ENCODE measurements around the gene KCNJ11.

The KCNJ11 gene

DNA sequence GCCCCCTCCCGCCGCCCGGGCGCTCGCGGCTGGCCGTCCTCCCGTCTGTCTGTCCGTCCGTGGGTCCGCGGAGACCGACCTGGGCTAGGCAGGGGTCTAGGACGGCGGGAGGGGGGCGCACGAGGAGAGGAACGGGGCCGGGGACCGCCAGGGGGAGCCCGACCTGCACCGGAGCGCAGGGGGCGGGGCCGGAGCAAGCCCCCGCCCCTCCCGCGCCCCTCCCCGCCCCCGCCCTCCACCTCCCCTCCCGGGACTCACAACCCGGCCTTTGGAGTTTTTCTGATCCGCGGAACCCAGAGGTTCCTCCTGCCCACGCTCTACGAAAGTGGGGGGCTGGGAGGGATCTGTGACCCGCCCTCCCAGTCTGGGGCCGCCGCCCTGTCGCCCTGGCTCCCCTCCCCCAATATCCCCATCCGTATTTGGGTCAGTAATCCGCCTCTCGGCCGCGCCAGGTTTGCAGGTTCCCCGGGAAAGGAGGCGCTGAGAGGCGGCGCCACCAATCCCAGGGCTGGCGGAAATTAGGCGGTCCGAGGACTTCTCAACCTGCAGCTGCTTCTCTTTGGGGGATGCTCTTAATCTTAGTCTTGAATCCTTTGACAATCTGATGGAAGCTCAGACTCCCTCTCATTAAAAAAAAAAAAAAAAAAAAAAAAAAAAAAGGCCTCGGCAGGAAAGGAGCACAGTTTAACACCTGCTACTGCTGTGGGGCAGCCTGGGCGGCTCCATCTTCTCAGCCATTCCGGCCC lies 925 bp upstream of the KCNJ11 start:
- peak; percentile 57 for DNase-seq

DNA sequence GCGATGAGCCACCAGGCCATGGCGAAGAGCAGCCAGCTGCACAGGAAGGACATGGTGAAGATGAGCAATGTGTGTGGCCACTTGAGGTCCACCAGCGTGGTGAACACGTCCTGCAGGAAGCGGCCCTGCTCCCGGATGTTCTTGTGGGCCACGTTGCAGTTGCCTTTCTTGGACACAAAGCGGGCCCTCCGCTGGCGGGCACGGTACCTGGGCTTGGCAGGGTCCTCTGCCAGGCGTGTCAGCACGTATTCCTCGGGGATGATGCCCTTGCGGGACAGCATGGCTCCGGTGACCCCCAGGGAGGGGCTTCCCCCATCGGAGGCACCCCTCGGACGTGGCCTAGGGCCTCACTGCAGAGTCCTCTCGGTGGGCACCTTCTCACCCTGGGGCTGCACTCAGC lies 648 bp downstream of the KCNJ11 start:
- DNase-seq = no peak

DNA sequence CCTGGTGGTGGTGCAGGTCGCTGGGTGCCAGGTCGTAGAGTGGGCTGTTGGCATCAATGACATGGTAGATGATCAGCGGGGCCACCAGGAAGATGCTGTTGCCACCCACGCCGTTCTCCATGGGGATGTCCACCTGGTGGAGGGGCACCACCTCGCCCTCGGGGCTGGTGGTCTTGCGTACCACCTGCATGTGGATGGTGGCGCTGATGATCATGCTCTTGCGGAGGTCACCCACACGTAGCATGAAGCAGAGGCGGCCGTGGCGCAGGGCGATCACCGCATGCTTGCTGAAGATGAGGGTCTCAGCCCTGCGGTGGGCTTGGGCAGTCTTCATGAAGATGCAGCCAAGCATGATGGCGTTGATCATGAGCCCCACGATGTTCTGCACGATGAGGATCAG lies 1.2 kb downstream of the KCNJ11 start:
- no peak for DNase-seq

DNA sequence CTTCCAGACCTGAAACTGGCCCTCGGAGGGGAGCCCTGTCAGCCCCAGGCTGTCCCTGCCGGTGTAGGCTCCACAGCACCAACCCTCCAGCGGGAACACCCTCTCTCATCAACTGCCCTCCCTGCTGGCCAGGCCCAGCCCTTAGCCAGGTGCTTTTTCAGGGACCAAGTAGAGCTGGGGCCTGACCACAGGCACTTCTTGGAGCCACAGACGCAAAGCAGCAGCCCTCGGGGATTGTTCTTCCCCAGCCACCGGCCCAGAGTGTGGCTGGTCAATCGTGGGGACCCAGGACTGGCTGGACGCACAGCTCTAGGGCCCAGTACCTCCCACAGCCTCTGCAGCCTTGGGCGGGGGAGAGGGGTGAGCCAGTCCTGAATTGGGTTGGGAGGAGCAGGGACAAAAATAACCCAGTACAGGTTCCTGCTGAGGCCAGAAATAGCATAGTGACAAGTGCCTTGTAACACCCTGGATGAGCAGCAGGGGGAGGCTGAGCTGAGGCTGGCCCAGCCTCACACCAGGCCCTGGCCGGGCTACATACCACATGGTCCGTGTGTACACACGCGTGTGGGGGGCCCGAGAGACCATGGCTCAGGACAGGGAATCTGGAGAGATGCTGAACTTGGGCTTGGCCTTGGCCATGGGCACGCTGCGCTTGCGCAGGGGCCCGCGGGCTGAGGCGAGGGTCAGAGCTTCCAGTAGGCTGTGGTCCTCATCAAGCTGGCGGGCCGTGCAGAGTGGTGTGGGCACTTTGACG lies 2.0 kb downstream of the KCNJ11 start:
- DNase-seq = no peak

DNA sequence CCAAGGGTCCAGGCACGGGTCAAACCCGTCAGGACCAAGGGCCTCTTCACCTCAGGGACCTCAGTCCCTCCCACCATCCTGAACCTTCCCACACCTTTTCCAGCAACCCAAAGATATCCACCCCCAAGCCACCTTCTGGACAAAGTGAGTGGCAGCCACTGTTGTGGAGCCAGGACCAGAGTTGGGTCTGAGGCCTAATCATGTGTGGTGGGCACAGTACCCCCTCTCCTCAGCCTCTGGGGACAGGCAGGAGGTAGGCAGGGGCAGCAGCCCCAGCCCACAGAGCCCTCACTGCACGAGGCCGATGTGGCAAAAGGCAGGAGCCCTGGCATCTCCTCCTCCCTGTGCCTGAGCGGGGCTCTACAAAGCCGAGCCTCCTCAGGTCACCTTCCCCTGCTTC lies 2.5 kb downstream of the KCNJ11 start:
- no peak for DNase-seq

DNA sequence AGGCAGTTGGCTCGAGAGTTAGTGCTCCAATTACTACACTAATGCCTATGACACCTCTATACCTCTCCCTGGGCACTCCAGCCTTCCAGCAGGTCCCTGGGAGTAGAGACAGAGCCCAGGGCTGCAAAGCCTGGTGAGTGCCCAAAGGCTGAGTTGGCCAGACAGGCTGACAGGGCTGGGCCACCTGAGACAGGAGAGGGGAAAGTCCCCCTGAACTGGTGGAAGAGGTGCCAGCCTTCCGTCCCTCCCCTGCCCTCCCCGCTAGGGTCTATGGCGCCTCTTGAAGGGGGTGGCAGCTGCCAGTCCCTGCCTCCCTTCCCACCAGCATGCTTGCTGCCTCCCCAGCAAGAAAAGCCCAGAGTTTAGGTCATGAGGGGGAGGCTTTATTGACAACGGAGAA lies 3.0 kb downstream of the KCNJ11 start:
- DNase-seq = no peak

GRCh38 chr11:17384002-17384511 lies 4.4 kb downstream of the KCNJ11 start:
- peak; percentile 39 for DNase-seq

GRCh38 chr11:17383461-17383860 lies 5.0 kb downstream of the KCNJ11 start:
- DNase-seq = no peak

GRCh38 chr11:17382046-17382728 lies 6.3 kb downstream of the KCNJ11 start:
- no peak for DNase-seq

GRCh38 chr11:17381156-17381555 lies 7.3 kb downstream of the KCNJ11 start:
- no peak for DNase-seq

DNA sequence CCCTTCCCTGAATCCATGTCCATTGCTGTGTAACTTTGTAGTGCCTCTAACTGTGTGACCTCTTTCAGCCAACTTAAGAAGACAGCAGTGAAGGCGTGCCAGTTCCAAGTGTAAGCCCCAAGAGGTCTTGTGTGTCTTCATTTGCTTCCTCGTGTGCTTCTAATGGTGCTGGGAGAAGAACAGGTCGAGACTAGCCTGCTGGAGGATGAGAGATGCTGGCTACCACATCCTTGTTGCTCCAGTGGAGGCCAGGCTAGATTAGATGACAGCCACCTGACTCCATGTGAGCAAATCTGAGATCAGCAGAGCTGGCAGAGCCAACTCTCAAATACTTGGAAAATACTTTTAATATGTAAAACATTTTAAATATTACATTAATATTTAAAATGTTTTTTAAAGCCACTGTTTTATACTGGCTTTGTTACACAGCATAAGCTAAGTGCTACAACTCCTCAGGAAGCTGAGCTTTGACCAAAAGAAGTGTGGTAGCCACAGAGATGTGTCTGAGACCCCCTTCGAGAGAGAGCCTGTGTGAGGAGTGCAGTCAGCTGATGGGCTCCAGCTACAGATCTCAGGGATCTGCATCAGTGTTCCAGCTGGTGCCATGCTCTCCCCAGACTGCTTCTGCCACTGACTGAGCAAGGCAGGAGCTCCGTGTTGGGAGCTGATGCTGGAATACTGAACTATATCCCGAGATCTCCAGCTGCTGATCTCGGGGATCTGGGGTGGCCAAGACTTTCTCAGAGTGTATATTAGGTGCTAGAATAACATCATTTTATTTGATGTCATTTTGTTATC lies 8.9 kb downstream of the KCNJ11 start:
- no peak for DNase-seq

DNA sequence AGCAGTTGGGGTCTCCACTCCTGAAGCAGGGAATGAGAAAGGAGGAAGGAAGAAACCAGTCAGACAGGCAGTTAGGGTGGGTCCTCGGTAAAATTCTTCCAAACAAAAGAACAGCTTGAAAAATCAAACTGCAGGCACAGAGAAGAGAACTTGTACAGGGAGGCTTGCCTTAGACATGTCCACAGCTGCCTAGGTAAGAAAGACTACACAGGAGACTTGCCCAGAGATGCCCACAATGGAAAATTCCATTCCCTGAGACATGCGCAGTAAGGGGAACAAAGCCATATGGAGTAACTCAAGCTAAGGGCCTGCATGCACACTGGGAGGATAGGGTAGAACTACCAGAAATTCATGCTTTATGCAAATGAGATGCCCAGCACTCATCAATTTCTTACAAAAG lies 9.8 kb downstream of the KCNJ11 start:
- DNase-seq = no peak

- no peak for DNase-seq
Measured at GRCh38 chr11:17376493-17376892, 12.0 kb downstream of the KCNJ11 start.

GRCh38 chr11:17375547-17375946 lies 12.9 kb downstream of the KCNJ11 start:
- DNase-seq = no peak

- no peak for DNase-seq
Measured at GRCh38 chr11:17371614-17372013, 16.8 kb downstream of the KCNJ11 start.

- DNase-seq = no peak
Measured at GRCh38 chr11:17369684-17370243, 18.7 kb downstream of the KCNJ11 start.

DNA sequence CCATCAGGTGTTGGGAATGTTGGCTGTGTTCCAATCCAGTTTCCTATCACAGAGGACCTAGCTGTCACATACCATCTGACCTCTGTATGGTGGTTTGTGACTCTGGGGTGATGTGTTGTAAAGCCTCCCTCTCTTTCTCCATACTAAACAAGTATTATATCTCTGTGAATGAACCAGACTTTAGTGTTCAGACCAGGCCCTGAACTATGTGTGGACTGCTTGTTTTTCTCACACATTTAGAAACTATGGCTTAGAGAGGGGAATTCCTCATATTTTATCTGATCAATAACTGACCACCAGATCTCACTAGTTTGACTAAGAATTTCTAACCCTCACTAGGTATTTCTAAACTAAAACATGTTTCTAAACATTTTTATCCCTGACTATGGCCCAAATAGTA lies 19.4 kb downstream of the KCNJ11 start:
- no peak for DNase-seq

DNA sequence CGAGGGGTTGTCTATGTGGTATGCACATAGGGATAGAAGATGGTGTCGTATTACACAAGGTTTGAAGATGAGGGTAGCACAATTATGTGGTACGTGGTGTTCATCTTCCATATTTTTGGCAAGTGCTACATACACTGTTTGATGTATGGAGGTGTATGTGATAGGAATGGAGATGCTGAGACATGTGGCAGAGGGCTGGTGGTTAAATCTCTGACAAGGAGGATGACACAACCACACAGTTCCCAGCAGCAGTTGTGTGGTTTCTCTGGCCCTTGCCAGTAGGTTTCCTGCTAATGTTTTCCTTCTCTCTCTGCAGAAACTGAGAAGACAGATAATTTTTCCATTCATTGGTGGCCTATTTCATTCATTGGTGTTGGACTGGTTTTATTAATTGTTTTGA lies 19.9 kb downstream of the KCNJ11 start:
- no peak for DNase-seq

GRCh38 chr11:17366495-17366894 lies 22.0 kb downstream of the KCNJ11 start:
- DNase-seq = no peak

- DNase-seq = peak; percentile 33
Measured at GRCh38 chr11:17354601-17354991, 33.9 kb downstream of the KCNJ11 start.

- DNase-seq = no peak
Measured at GRCh38 chr11:17353821-17354600, 34.4 kb downstream of the KCNJ11 start.
